CD4-positive, alpha-beta T cell treated with Interleukin-4 for 1 hour (primary cell): ENCODE measurements around the gene SLAIN1.

Source experiments
- DNase-seq, 2 donors: peaks; one replicate each; pipeline ENCODE4 v3.0.0-alpha.2; 2020 to 2022

SLAIN1 gene

DNA sequence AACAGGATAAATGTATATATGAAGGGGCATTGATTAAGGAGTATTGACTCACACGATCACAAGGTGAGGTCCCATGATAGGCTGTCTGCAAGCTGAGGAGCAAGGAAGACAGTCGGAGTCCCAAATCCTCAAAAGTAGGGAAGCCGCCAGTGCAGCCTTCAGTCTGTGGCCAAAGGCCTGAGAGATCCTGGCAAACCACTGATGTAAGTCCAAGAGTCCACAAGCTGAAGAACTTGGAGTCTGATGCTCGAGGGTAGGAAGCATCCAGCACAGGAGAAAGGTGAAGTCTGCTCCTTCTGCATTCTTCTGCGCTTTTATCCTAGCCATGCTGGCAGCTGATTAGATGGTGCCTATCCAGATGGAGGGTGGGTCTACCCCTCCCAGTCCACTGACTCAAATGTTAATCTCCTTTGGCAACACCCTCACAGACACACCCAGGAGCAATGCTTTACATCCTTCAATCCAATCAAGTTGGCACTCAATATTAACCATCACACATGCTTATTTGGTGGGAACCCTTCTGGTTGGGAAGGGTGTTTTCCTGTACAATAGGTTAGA, 55.1 kb downstream of the SLAIN1 start:
- no peak for DNase-seq

DNA sequence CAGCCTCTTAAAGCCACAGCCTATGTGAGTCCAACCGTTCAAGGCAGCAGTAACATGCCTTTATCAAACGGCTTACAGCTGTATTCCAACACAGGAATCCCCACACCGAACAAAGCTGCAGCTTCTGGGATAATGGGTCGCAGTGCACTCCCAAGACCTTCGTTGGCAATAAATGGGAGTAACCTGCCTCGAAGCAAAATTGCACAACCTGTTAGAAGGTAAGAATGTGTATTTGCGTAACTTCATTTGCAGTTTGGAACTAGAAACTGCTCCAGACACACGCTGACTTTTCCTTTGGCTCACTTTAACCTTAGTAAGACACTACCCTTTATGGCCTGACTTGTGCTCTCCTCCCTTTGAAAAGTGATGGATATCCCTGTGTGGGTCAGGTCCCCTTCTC, 63.4 kb downstream of the SLAIN1 start:
- no peak for DNase-seq

DNA sequence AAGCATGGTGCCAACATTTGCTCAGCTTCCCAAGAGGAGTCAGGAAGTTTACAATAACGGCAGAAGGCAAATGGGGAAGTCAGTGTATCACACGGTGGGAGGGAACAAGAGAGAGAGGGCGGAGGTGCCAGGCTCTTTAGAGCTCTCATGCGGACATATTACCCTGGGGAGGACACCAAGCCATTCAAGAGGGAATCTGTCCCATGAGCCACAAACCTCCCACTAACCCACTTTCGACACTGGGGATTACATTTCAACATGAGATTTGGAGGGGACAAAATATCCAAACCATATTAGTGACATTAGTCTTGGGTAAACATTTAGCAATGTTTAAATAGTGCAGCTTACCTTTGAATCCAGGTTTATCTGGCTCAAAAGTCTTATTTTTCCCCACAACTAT, 69.9 kb downstream of the SLAIN1 start:
- DNase-seq: no peak

DNA sequence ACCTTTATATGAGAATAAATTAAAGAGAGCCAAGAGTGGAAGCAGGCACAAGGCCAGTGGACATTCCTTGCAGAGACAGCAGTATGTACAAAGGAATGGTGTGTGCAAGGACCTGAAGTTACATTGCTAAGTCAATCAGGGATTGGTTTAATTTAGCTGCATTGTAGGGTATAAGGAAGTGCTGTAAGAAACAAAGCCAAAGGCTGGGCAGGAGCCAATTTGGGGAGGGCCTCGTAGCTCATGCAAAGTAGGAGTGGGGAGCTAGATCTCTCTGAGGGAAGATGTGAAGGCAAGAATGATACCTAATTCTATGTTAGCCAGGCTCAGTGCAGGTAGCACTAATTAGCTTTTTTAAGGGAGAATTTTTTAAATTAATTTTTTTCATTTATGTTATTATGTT, 76.7 kb downstream of the SLAIN1 start:
- DNase-seq: no peak

DNA sequence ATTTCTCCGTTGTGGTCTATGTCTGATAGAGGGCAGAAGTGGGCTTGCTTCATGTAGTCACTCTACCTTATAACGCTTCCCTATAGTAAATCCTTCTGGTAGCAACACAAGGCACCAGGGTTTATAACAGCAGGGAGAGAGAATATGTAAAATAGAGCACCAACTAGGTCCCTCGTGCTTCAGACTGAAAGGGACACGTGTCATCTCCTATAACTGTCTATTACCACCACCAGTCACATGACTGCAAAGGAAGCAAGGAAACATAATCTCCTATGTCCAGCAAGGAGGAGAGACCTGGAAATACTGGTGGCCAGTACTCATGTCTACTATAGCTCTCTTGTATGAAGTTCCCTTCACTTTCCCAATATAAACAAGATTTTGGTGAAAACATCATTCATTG, 79.2 kb downstream of the SLAIN1 start:
- no peak for DNase-seq

DNA sequence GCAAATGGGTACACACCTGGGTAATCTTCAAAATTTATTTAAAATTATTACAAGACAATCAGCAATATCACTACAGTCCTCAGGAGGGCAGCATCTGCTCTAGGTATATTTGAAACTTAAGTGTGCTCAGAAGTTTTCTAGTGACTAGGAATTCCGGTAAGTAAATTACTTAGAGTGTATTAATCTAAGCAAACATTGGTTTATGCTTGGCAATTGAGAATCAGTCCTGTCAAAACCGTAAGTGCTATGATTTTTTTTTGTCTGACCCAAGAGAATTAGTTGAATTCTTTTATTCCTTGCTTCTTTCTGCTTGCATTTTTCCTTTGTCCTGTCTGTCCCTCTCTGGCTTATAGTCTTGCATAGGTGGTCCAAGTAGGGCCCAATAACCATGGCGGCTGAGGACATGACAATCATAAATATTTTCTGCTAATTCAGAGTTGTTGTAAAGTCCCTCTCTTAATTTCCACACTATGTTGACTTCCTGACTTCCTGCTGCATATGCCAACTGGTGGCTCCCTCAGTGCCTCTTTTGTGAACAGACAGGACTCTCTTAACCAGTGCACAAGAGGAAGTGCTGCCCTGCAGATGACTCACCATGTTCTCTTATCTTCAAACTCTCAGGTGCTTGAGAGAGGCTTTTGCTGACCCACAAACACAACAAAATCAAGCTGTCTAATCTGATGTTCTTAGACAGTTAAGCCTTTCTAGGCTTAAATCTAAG, 82.2 kb downstream of the SLAIN1 start:
- DNase-seq: peak; percentile 33 to 45

DNA sequence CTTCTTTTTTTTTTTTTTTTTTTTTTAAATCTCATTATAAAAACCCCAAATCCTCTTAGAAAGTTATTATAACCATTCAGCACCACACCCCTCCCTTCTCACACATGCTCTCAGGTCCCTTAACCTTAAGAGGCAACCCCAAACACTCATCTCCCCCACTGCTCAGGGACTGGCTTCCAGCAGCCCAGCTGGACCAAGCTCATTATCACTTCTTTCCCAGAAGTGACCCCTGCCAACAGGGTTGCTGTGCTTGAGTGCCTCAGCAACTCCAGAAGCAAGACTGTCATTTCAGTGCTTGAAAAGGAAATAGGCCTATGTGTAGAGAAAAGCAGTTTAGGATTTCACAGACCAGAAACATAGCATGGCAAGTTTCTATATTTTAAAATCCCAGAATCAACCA, 84.3 kb downstream of the SLAIN1 start:
- DNase-seq: no peak

DNA sequence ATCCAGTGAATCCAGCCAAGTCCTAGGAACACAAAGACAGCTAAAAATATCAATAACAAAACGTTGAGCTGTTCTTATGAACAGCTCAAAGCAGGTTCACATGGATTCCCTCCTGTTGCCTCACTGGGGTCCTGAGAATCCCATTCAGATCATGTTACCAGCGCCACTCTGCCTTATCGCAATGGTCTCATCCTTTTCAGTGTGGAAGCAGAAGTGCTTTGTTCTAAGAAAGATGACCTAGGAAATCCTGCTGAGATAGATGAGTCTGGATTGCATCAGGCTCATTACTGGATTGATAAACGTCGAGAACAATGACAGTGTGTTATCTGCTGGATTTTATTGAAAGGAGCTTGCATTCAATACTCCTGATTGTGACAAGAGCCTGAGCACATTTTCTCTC, 87.0 kb downstream of the SLAIN1 start:
- no peak for DNase-seq

DNA sequence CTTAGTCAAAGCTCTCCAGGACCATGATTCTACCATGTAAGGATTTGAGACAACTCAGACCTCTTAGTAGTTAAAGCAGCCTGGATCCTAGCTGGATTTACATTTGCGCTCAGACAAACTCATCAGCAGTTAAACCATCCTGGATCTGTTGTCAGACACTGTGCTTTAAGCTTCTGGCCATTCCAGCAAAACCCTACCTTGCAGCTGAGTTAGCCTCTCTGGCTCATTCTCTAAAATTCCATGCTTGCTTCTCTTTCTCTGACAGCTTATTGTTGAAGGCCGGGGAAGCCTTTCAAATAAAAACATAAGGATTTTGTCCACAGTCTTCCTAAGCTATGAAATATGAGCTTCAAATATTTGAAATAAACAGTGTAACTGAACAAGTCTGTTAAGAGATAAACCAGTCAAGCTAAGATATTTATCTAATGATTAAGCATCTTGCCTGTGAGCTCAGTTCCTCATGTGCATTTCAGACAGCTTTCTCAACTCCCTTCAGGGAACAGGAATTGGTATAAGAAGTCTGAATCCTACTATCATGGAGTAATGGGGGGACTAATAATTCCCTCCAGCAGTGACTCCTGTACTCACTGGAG, 89.3 kb downstream of the SLAIN1 start:
- DNase-seq: no peak

DNA sequence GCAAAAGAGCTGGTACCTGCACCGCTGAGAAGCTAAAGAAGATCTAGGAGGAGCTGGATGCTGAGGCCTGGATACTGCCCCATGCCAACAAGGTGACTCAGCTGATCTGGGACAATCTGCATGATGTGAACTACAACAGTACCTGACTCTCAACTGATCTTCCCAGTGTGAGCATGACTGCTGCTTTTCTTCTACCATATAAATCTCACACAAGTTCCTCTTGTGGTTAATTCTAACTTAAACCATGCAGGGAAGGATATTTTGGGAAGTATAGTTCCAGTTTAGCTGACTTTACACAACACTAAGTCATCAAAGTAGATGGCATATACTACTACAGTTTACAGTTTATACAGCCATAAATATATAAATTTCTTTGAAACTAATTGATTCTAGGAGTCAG, 91.9 kb downstream of the SLAIN1 start:
- no peak for DNase-seq

DNA sequence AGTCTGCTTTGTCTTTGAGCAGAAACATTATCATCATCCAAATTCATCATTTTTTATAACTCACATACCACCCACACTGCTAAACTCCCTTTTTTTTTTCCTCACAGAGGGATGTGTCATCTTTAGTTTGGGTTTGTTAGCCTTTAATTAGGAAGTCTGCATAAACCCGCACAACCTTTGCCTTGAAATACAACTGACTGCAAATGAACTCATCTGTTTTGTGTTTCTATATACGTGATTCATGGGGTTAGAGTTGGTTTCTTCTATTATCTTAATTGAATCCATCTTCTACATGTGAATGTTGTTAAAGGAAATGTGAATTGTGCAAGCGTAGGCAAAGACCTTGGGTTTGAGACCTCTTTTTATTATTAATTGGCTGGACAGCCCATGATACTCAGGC, 102.7 kb downstream of the SLAIN1 start:
- DNase-seq: no peak

DNA sequence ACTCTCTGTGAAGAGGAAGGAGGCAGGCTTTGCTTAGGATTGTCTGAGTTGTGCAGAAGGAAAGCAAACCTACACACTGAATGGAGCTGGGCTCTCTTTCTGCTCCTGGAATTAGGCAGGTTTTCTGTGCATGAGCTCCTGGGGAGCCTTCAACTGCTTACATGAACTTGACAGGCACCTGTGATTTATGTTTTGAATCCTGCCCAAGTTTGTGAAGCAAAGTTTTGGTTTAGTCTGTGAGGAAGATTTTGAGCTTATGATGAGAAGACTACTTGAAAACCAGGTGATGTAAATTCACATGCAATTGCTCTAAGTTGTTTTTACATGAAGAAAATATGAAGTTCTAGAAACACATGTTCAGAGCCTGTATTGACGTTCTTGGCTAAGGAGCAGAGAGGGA, 109.0 kb downstream of the SLAIN1 start:
- no peak for DNase-seq

DNA sequence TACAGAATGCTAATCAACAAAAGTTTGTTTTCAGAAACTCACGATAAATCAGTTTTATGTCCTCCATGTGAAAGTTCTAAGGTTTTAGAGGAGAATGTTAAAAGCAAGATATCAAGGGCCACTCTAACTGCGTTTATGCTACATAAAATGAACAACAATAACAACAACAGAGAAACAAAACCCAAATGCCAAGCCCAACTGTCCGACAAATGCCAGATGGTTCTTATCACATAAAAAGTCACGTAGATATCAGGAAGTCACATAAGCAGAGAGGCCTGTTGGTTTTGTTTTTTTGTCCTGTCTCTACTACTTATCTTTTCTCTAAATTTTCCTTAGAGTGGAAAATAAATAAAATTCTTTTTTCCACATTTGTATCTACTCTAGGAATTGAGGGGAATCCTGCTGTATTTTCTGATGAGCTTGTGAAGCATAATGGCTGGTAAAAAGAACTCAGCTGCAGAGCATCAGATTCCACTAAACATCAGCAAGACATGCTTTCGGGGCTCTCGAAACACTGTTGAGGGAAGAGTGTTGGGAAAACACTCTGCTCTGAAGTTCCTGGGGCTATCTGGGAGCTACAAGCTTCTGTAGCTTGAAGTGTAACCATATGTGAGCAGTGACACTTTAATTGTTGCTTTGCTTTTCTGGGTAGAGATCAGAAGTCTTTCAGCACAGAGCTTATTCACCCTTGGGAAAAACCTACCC, 110.1 kb downstream of the SLAIN1 start:
- DNase-seq: no peak

DNA sequence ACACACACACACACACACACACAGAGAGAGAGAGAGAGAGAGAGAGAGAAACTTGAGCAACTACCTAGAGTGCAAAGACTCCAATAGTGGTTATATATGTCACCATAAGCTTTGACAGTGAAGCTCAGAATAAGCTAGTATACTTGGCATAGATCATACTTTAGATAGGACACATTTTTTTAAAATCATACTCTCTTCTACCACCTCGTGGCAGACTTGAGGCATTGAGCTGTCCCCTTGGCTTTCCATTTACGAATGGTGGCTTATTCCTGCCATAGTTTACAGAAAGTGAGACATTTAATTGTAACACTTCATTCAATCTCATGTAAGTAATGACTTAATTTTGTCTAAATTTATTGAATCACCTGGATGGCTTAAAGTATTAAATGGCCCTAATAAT, 112.9 kb downstream of the SLAIN1 start:
- no peak for DNase-seq

DNA sequence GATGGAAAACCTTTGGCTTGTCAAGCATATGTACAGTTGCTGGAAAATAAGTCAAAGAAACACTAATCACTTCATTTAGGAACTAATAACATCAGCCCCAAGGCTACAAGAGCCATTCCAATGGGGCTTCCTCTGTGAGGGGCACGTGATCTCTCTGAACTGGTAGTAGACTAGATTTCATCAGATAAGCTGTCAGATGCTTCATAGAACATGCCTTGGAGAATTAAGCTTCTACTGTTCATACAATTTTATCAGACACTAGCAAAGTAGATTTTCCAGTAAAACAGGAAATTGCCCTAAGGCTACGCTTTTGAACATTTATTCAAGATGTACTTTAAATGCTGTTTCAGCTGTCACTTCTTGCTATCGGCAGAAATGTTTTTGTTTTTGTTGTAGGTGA, 113.4 kb downstream of the SLAIN1 start:
- DNase-seq: no peak

DNA sequence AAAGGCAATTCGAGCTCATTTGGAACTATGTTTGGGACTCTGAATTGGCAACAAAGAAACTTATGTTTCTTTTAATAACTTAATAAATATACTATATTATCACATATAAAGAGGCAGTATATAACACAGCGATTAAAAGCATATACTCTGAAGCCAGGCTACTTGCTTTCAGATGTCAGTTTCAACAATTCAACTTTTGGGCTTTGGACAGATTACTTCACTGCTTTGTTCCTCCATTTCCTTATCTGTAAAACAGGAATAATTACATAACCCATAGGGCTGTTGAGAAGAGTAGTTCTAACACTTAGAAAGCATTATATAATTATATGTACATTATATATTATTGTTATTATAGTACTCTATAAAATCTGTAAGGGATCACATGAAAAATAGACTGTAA, 113.9 kb downstream of the SLAIN1 start:
- no peak for DNase-seq

DNA sequence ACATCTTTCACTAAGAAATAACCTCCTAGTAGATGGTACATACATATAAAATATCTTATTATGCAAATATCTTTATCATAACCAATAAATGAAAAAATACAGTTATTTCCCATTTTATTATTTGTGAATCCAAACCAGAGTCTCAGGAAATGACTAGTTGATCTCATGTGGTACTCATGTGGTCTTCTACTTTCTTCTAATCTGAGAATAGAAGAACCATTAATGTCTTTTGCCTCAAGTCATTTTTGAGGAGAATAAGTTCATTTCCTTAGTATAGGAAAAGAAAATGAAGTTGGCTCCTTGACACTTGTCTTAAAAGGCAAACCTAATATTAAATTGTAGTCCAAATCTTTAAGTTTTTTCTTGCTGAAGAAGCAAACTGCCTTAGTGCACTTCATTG, 114.5 kb downstream of the SLAIN1 start:
- no peak for DNase-seq
